ENCODE measurements around the gene ALAS1. TPM values are rescaled to one million over a fixed set of nuclear protein-coding genes. Genes with fewer than 3 reads are reported as not detected.

The ALAS1 gene
- total and polyA plus RNA-seq, 2 experiments from 2014 or later: 17.8 to 42.8 TPM

DNA sequence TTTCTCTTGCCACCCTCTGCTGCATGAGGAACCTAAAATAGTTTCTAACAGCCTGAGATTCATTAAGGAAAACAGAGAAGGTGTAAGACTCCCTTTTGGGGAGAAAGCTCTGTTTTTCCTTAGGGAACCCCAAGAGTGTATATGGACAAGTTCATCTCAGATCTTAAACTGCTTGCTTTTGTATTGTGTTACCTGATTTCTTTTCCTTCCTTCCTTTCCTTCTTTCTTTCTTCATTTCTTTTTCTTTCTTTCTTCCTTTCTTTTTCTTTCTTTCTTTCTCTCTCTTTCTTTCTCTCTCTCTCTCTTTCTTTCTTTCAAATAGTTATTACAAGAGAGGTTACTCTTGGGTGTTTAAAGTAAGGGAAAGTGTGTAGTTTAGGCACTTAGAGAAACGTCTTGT, 38.5 kb upstream of the ALAS1 start:
- H2AFZ ChIP-seq: no peak overlapping the region
- no peaks in the 10 kb centered on the region for H3K27me3 ChIP-seq (ENCODE audit: insufficient read depth)
- H3K4me3 ChIP-seq: no peak overlapping the region
- no peaks in the 10 kb centered on the region; the same call in 1 of the 2 replicates for H3K9me2 ChIP-seq (ENCODE audit: insufficient read depth)
- Mint-ChIP-seq H3K36me3 (ENCODE audit: low read depth) (peaks cover 5% of the 10 kb centered on the region; the same call in 2 of the 3 replicates), H3K4me1 (peaks cover 14% of the 10 kb centered on the region), H3K9me3 (peaks cover 16% of the 10 kb centered on the region), H3K27me3 (ENCODE audit: insufficient read depth, low read depth, poor library complexity) (peaks cover 5% of the 10 kb centered on the region), H3K4me3 (no peak overlapping the region), H3K27ac (no peak overlapping the region)
- no peak overlapping the region for H3K4me2 ChIP-seq
- no peak for DNase-seq (ENCODE audit: low spot score)
- H3K4me1 ChIP-seq (ENCODE audit: insufficient read depth): peaks cover 10% of the 10 kb centered on the region; the same call in 1 of the 2 replicates
- TF ChIP-seq POLR2AphosphoS5 (IDR thresholded peaks at IDR 0.05; ENCODE audit: low read depth): no peak
- TF ChIP-seq EZH2phosphoT487 (IDR thresholded peaks at IDR 0.05; ENCODE audit: unreplicated experiment): no peak
- TF ChIP-seq, protein P1, sequence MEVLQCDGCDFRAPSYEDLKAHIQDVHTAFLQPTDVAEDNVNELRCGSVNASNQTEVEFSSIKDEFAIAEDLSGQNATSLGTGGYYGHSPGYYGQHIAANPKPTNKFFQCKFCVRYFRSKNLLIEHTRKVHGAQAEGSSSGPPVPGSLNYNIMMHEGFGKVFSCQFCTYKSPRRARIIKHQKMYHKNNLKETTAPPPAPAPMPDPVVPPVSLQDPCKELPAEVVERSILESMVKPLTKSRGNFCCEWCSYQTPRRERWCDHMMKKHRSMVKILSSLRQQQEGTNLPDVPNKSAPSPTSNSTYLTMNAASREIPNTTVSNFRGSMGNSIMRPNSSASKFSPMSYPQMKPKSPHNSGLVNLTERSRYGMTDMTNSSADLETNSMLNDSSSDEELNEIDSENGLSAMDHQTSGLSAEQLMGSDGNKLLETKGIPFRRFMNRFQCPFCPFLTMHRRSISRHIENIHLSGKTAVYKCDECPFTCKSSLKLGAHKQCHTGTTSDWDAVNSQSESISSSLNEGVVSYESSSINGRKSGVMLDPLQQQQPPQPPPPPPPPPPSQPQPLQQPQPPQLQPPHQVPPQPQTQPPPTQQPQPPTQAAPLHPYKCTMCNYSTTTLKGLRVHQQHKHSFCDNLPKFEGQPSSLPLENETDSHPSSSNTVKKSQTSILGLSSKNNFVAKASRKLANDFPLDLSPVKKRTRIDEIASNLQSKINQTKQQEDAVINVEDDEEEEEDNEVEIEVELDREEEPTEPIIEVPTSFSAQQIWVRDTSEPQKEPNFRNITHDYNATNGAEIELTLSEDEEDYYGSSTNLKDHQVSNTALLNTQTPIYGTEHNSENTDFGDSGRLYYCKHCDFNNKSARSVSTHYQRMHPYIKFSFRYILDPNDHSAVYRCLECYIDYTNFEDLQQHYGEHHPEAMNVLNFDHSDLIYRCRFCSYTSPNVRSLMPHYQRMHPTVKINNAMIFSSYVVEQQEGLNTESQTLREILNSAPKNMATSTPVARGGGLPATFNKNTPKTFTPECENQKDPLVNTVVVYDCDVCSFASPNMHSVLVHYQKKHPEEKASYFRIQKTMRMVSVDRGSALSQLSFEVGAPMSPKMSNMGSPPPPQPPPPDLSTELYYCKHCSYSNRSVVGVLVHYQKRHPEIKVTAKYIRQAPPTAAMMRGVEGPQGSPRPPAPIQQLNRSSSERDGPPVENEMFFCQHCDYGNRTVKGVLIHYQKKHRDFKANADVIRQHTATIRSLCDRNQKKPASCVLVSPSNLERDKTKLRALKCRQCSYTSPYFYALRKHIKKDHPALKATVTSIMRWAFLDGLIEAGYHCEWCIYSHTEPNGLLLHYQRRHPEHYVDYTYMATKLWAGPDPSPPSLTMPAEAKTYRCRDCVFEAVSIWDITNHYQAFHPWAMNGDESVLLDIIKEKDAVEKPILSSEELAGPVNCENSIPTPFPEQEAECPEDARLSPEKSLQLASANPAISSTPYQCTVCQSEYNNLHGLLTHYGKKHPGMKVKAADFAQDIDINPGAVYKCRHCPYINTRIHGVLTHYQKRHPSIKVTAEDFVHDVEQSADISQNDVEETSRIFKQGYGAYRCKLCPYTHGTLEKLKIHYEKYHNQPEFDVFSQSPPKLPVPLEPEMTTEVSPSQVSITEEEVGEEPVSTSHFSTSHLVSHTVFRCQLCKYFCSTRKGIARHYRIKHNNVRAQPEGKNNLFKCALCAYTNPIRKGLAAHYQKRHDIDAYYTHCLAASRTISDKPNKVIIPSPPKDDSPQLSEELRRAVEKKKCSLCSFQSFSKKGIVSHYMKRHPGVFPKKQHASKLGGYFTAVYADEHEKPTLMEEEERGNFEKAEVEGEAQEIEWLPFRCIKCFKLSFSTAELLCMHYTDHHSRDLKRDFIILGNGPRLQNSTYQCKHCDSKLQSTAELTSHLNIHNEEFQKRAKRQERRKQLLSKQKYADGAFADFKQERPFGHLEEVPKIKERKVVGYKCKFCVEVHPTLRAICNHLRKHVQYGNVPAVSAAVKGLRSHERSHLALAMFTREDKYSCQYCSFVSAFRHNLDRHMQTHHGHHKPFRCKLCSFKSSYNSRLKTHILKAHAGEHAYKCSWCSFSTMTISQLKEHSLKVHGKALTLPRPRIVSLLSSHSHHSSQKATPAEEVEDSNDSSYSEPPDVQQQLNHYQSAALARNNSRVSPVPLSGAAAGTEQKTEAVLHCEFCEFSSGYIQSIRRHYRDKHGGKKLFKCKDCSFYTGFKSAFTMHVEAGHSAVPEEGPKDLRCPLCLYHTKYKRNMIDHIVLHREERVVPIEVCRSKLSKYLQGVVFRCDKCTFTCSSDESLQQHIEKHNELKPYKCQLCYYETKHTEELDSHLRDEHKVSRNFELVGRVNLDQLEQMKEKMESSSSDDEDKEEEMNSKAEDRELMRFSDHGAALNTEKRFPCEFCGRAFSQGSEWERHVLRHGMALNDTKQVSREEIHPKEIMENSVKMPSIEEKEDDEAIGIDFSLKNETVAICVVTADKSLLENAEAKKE (CRISPR knock-in tag; IDR thresholded peaks at IDR 0.05): no peak
- no peaks in the 10 kb centered on the region; the same call in 1 of the 2 replicates for H3K36me3 ChIP-seq (ENCODE audit: insufficient read depth)
- H3F3A ChIP-seq (replicated peaks; ENCODE audit: low read depth): peaks cover 13% of the 10 kb centered on the region; the same call in 1 of the 2 replicates
- no peaks in the 10 kb centered on the region for H3K79me2 ChIP-seq (replicated peaks; ENCODE audit: insufficient read depth)
- H3K27ac ChIP-seq (ENCODE audit: low read depth): no peak overlapping the region
- ATAC-seq: no peak
- no peaks in the 10 kb centered on the region for H4K20me1 ChIP-seq (replicated peaks; ENCODE audit: insufficient read depth)

DNA sequence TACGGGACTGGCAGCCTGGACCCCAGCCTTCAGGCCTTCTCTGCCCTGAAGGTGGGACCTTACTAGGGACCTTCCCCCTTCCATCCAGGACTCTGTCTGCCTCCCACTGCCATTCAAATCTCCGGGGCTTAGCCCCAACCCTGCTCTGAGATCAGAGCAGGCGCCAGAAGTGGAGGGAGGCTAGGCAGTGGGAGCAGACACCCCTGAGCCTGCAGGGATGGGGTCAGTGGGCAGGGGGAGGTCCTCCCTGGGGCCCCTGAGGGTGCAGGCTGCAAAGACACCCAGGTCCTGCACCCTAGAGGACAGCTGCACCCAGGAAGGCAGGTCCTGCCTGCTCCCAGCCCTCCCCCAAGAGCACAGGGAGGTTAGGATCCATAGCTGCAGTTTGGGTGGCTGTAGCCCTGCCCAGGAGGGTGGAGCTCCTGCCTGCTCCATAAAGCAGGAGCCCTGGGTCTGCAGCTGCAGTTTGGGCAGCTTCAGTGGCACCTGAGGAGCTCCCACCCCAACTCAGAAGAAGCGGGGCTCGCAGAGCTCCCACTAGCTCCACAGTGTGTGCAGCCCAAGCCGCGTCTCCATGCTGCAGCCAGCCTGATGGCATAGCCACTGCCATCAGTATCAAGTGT, 35.6 kb upstream of the ALAS1 start:
- Histone ChIP-seq H3K27me3 (ENCODE audit: insufficient read depth) (no peaks in the 10 kb centered on the region), H4K20me1 (replicated peaks; ENCODE audit: insufficient read depth) (no peaks in the 10 kb centered on the region), H2AFZ (no peak overlapping the region), H3K27ac (ENCODE audit: low read depth) (no peak overlapping the region), H3K36me3 (ENCODE audit: insufficient read depth) (no peaks in the 10 kb centered on the region; the same call in 1 of the 2 replicates), H3K9me2 (ENCODE audit: insufficient read depth) (no peaks in the 10 kb centered on the region; the same call in 1 of the 2 replicates), H3K4me2 (no peak overlapping the region), H3F3A (replicated peaks; ENCODE audit: low read depth) (no peaks in the 10 kb centered on the region), H3K79me2 (replicated peaks; ENCODE audit: insufficient read depth) (no peaks in the 10 kb centered on the region), H3K4me1 (ENCODE audit: insufficient read depth) (peaks cover 18% of the 10 kb centered on the region), H3K4me3 (no peak overlapping the region)
- no peak for TF ChIP-seq CREB1 (CRISPR knock-in tag; IDR thresholded peaks at IDR 0.05; ENCODE audit: low read depth)
- TF ChIP-seq, protein P2, sequence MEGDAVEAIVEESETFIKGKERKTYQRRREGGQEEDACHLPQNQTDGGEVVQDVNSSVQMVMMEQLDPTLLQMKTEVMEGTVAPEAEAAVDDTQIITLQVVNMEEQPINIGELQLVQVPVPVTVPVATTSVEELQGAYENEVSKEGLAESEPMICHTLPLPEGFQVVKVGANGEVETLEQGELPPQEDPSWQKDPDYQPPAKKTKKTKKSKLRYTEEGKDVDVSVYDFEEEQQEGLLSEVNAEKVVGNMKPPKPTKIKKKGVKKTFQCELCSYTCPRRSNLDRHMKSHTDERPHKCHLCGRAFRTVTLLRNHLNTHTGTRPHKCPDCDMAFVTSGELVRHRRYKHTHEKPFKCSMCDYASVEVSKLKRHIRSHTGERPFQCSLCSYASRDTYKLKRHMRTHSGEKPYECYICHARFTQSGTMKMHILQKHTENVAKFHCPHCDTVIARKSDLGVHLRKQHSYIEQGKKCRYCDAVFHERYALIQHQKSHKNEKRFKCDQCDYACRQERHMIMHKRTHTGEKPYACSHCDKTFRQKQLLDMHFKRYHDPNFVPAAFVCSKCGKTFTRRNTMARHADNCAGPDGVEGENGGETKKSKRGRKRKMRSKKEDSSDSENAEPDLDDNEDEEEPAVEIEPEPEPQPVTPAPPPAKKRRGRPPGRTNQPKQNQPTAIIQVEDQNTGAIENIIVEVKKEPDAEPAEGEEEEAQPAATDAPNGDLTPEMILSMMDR (conservative IDR thresholded peaks at IDR 0.05; ENCODE audit: low read depth in 2 of 2): no peak
- no peak for TF ChIP-seq POLR2AphosphoS5 (IDR thresholded peaks at IDR 0.05; ENCODE audit: low read depth)
- no peak for TF ChIP-seq ZNF114 (CRISPR knock-in tag; IDR thresholded peaks at IDR 0.05)
- ATAC-seq (peak; percentile 43), DNase-seq (ENCODE audit: low spot score) (no peak)
- Mint-ChIP-seq H3K9me3 (peaks cover 33% of the 10 kb centered on the region), H3K36me3 (ENCODE audit: low read depth) (peaks cover 8% of the 10 kb centered on the region; the same call in 2 of the 3 replicates), H3K27me3 (ENCODE audit: insufficient read depth, low read depth, poor library complexity) (peaks cover 3% of the 10 kb centered on the region), H3K4me1 (peaks cover 15% of the 10 kb centered on the region), H3K4me3 (no peak overlapping the region), H3K27ac (no peak overlapping the region)

All from GM23338 (cell line).